ENCODE data around the gene CETP. TPM values are rescaled to one million over a fixed set of nuclear protein-coding genes. Genes with fewer than 3 reads are reported as not detected.

Gene CETP
- total RNA-seq: 0.65 and 2.2 TPM in 2 replicates

GRCh38 chr16:56961851-56962281, at the start of gene CETP:
Gene CETP, plus strand, starts transcription at chr16:56961950. Its CDS starts 30 bp downstream, at chr16:56961980.

GRCh38 chr16:56931892-56932720, 29.6 kb upstream of the CETP start, which contains the start of gene HERPUD1:
Gene HERPUD1, plus strand, starts transcription at chr16:56932142. Its CDS starts 103 bp downstream, at chr16:56932245.

GRCh38 chr16:56988948-56989945, 27.5 kb downstream of the CETP start, which contains the start of gene NLRC5:
Gene NLRC5, plus strand, starts transcription at chr16:56989557. Its CDS starts 31,156 bp downstream, at chr16:57020713.

Other genes with a start within 250 kb of the CETP start
- 68.3 and 88.9 TPM in 2 replicates for gene NUP93, start 231.8 kb upstream of the CETP start, total RNA-seq
- not detected in 2 replicates for gene SLC12A3, start 96.7 kb upstream of the CETP start, total RNA-seq
- gene HERPUD1, start 29.8 kb upstream of the CETP start, total RNA-seq: 83.0 and 89.4 TPM in 2 replicates
- gene NLRC5, start 27.6 kb downstream of the CETP start, total RNA-seq: 10.5 and 18.0 TPM in 2 replicates
- 76.4 and 85.8 TPM in 2 replicates for gene CPNE2, start 130.6 kb downstream of the CETP start, total RNA-seq
- gene PSME3IP1, start 224.1 kb downstream of the CETP start, total RNA-seq: 78.7 and 108 TPM in 2 replicates
- gene RSPRY1, start 224.4 kb downstream of the CETP start, total RNA-seq: 71.9 and 81.5 TPM in 2 replicates